Hepatocyte (in vitro differentiated cells): ENCODE measurements around the gene ZFYVE28. TPM values are rescaled to one million over a fixed set of nuclear protein-coding genes. Genes with fewer than 3 reads are reported as not detected.

ENCODE experiments used
- DNase-seq: peaks from one replicate; pipeline ENCODE4 v3.0.0-alpha.2; 2016; ENCODE audit warnings: low spot score
- H2AFZ ChIP-seq: fragments of 200-600 bp; sonication (generic); 2 replicates; pipeline ENCODE4 v1.6.0; 2016; ENCODE audit warnings: antibody characterized with exemption, mild to moderate bottlenecking
- H3K27ac ChIP-seq: fragments of 200-600 bp; sonication (generic); 2 replicates; pipeline ENCODE4 v1.5.1; 2016; ENCODE audit warnings: mild to moderate bottlenecking
- H3K27me3 ChIP-seq: fragments of 200-600 bp; sonication (generic); 2 replicates; pipeline ENCODE4 v1.6.1; 2016
- H3K36me3 ChIP-seq: fragments of 200-600 bp; sonication (generic); replicated peaks from 2 replicates; pipeline ENCODE4 v1.5.1; 2016; ENCODE audit warnings: low read depth; ENCODE audit not compliant: insufficient read depth
- H3K4me1 ChIP-seq: fragments of 200-600 bp; sonication (generic); 2 replicates; pipeline ENCODE4 v1.5.1; 2016; ENCODE audit warnings: mild to moderate bottlenecking, moderate library complexity; ENCODE audit not compliant: insufficient read depth
- H3K4me2 ChIP-seq: fragments of 200-600 bp; sonication (generic); 2 replicates; pipeline ENCODE4 v1.6.0; 2016
- H3K4me3 ChIP-seq: fragments of 200-600 bp; sonication (generic); 2 replicates; pipeline ENCODE4 v1.5.1; 2016; ENCODE audit warnings: mild to moderate bottlenecking
- H3K79me2 ChIP-seq: fragments of 200-600 bp; sonication (generic); 2 replicates; pipeline ENCODE4 v1.6.0; 2017; ENCODE audit warnings: mild to moderate bottlenecking
- H3K9me2 ChIP-seq: fragments of 200-600 bp; sonication (generic); replicated peaks from 2 replicates; pipeline ENCODE4 v1.6.0; 2017; ENCODE audit warnings: mild to moderate bottlenecking; ENCODE audit not compliant: insufficient read depth
- H3K9me3 ChIP-seq: fragments of 200-600 bp; sonication (generic); 2 replicates; pipeline ENCODE4 v1.5.1; 2016; ENCODE audit warnings: low read depth, mild to moderate bottlenecking
- H4K20me1 ChIP-seq: fragments of 200-600 bp; sonication (generic); 2 replicates; pipeline ENCODE4 v1.6.0; 2016; ENCODE audit warnings: mild to moderate bottlenecking; ENCODE audit not compliant: insufficient read depth, poor library complexity, severe bottlenecking
- EZH2 ChIP-seq: fragments of 200-600 bp; sonication (generic); IDR thresholded peaks from 2 replicates; pipeline ENCODE4 v1.6.1; 2016; ENCODE audit warnings: antibody characterized with exemption, mild to moderate bottlenecking, borderline replicate concordance
- EZH2phosphoT487 ChIP-seq: fragments of 200-600 bp; sonication (generic); IDR thresholded peaks from one replicate; pipeline ENCODE4 v1.6.1; 2018; ENCODE audit warnings: antibody characterized with exemption, mild to moderate bottlenecking, low read depth, moderate library complexity; ENCODE audit not compliant: unreplicated experiment, severe bottlenecking
- WGBS: methylation state at CpG from one replicate; pipeline ENCODE4 v1.1.6; 2016; ENCODE audit warnings: low lambda C conversion rate; ENCODE audit errors: missing lambda C conversion rate; 5-methylcytosine and 5-hydroxymethylcytosine counted together
- polyA plus RNA-seq: library from polyadenylated mRNA; unstranded; fragments of >200 nt; fragmentation: Nextera tagmentation; extraction: Ambion mirVana; gene quantifications from 2 replicates; pipeline ENCODE4 v1.2.1, GENCODE V29; 2016
- total RNA-seq: library from RNA; depleted of rRNA; stranded (reverse); fragments of >200 nt; gene quantifications from 2 replicates; pipeline ENCODE4 v1.2.3, GENCODE V29; 2014
- TF ChIP-seq, protein P1 (sequence below): fragments of 200-600 bp; sonication (generic); IDR thresholded peaks from 2 replicates; pipeline ENCODE4 v1.5.1; 2016; ENCODE audit warnings: antibody characterized with exemption, mild to moderate bottlenecking; ENCODE audit not compliant: poor library complexity

The ZFYVE28 gene
- total and polyA plus RNA-seq, 2 experiments from 2014 or later = 2.2 to 3.4 TPM

DNA sequence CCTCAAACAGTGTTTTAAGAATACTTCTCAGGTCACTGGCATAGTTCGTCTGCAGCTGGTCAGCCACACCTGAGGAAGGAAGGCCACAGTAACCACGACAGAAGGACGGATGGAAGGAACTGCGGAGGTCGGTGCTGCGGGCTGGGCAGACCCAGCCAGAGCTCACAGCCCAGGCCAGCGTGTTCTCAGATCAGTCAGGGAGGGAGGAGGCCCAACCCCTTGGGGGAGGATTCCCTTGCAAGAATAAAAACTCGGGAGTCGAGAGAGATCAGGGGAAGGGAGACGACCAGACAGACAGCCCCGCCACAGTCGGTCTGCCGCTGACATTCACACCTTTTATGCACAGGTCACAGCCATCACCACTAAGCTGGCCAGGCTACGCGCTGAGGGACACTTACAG, 145.2 kb downstream of the ZFYVE28 start:
- Histone ChIP-seq H3K4me2 (no peak overlapping the region), H3K27ac (no peak overlapping the region), H2AFZ (no peak overlapping the region), H3K27me3 (no peaks in the 10 kb centered on the region), H3K9me2 (no peaks in the 10 kb centered on the region), H3K79me2 (no peaks in the 10 kb centered on the region), H4K20me1 (no peaks in the 10 kb centered on the region), H3K36me3 (no peaks in the 10 kb centered on the region), H3K4me3 (no peak overlapping the region), H3K4me1 (no peaks in the 10 kb centered on the region), H3K9me3 (no peaks in the 10 kb centered on the region)
- no peak for TF ChIP-seq EZH2phosphoT487
- TF ChIP-seq, protein P1, sequence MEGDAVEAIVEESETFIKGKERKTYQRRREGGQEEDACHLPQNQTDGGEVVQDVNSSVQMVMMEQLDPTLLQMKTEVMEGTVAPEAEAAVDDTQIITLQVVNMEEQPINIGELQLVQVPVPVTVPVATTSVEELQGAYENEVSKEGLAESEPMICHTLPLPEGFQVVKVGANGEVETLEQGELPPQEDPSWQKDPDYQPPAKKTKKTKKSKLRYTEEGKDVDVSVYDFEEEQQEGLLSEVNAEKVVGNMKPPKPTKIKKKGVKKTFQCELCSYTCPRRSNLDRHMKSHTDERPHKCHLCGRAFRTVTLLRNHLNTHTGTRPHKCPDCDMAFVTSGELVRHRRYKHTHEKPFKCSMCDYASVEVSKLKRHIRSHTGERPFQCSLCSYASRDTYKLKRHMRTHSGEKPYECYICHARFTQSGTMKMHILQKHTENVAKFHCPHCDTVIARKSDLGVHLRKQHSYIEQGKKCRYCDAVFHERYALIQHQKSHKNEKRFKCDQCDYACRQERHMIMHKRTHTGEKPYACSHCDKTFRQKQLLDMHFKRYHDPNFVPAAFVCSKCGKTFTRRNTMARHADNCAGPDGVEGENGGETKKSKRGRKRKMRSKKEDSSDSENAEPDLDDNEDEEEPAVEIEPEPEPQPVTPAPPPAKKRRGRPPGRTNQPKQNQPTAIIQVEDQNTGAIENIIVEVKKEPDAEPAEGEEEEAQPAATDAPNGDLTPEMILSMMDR = no peak
- 85% methylated on average over 15 of the region's 15 CpGs for WGBS
- no peak for DNase-seq

DNA sequence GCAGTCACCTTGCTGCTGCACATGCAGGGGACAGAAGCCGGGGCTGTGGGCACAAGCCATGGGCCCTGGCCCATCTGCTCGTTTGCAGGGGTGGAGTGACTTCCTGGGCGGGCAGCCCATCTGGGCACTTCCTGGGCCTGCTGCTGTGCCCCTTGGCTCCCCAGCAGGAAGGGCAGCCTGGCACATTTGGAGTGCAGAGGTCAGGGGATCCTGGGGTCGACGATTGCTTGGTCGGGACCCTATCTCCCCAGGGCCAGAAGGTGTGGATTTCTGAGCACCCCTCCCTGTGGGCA, 145.7 kb downstream of the ZFYVE28 start:
- H3K4me2 ChIP-seq = no peak overlapping the region
- no peak for TF ChIP-seq EZH2phosphoT487
- TF ChIP-seq, protein P1 = no peak
- TF ChIP-seq EZH2 = no peak
- no peaks in the 10 kb centered on the region for H3K4me1 ChIP-seq
- no peaks in the 10 kb centered on the region for H3K9me2 ChIP-seq
- H3K36me3 ChIP-seq = no peaks in the 10 kb centered on the region
- no peaks in the 10 kb centered on the region for H3K9me3 ChIP-seq
- no peak for DNase-seq
- H2AFZ ChIP-seq = no peak overlapping the region
- H3K4me3 ChIP-seq = no peak overlapping the region
- no peak overlapping the region for H3K27ac ChIP-seq
- H3K79me2 ChIP-seq = no peaks in the 10 kb centered on the region
- no peaks in the 10 kb centered on the region for H3K27me3 ChIP-seq
- H4K20me1 ChIP-seq = no peaks in the 10 kb centered on the region
- 93% methylated on average over 6 of the region's 6 CpGs for WGBS

DNA sequence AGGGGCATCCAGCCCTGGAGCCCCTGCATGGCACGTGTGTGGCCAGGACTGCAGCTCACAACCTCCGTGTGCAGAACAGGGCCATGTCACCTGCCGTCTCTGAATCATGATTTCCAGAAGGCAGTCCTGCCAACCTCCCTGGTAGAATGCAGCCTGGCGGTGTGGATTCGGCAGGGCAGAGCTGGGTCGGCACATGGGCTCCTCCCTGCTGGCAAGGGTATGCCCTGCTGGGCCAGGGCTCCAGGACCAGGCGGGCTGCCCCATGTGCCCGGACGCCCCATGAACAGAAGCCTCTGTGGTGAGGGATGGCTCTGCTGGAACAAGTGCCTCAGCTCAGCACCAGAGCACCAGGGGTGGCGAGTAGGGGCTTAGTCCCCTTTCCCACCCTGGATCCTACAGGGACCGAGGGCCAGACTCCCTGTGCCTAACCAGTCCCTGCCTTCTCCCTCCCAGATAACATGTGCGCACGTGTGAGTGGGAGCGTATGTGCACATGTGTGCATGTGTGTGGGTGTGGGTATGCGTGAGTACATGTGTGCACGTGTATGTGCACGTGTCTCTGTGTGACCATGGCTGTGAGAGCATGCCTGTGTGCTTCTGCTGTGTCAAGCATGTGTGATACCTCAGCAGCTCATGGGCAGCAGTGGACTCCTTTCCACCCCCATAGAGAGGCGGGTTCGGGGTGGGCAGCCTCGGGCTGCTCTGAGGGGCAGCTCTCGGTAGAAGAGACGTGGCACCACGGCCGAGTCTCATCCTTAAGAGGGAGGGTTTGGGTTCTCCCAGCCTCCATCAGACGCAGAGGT, 146.2 kb downstream of the ZFYVE28 start:
- no peaks in the 10 kb centered on the region for H3K27me3 ChIP-seq
- H3K79me2 ChIP-seq = no peaks in the 10 kb centered on the region
- no peaks in the 10 kb centered on the region for H4K20me1 ChIP-seq
- no peaks in the 10 kb centered on the region for H3K9me2 ChIP-seq
- no peak overlapping the region for H3K4me3 ChIP-seq
- H3K4me2 ChIP-seq = no peak overlapping the region
- H3K4me1 ChIP-seq = no peaks in the 10 kb centered on the region
- no peak overlapping the region for H3K27ac ChIP-seq
- no peak for DNase-seq
- H3K36me3 ChIP-seq = no peaks in the 10 kb centered on the region
- 92% methylated on average over 25 of the region's 25 CpGs for WGBS
- H3K9me3 ChIP-seq = no peaks in the 10 kb centered on the region
- TF ChIP-seq EZH2phosphoT487 = no peak
- no peak overlapping the region for H2AFZ ChIP-seq

DNA sequence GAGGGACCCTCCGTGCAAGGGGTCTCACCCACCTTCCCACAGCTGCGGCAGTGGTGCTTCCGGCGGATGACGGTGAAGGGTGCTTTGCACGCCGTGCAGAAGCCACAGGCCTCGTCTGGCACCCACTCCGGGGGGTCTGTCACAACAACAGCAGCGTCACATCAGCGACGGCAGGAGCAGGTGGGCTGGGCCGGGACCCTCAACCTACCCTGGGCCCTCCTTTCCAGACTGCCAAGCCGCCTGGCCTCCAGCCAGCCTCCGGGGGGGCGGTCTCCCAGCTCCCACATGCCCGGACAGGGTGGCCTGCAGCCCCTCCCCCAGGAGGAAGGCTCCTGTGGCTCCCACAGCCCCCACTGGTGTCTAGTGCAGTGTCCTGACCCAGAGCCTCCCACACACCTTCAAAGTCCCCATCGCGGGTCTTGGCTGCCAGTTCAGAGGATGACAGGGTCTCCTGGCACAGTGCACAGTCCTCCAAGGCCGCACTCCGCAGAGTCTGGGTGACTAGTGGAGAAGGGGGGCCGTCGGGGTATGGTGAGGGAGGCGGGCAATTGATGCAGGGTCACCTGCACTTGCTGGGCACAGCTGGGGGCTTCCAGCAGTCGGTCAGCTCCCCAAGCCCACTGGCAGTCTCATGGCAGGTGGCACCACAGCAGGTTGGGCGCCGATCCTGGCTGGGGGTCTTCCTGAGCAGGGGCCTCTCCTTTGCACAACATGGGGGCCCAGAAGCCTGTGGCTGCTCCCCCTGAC, 147.0 kb downstream of the ZFYVE28 start:
- Histone ChIP-seq H3K27ac (no peak overlapping the region), H3K9me3 (no peaks in the 10 kb centered on the region), H3K4me3 (no peak overlapping the region), H3K4me2 (no peak overlapping the region), H2AFZ (no peak overlapping the region), H3K27me3 (no peaks in the 10 kb centered on the region), H3K36me3 (no peaks in the 10 kb centered on the region), H3K79me2 (no peaks in the 10 kb centered on the region), H3K4me1 (no peaks in the 10 kb centered on the region), H4K20me1 (no peaks in the 10 kb centered on the region), H3K9me2 (no peaks in the 10 kb centered on the region)
- 91% methylated on average over 21 of the region's 27 CpGs for WGBS
- no peak for TF ChIP-seq EZH2
- no peak for TF ChIP-seq EZH2phosphoT487
- TF ChIP-seq, protein P1 = no peak
- DNase-seq = no peak
